ENCODE measurements around the gene UBE2I. TPM values are rescaled to one million over a fixed set of nuclear protein-coding genes. Genes with fewer than 3 reads are reported as not detected.
A peak's percentile ranks its signal among the peaks of the same experiment; 100 is the strongest.

UBE2I gene
- total and polyA plus RNA-seq, 2 of the 4 experiments (the other 2 are of a cell fraction) = 30.8 to 140 TPM

DNA sequence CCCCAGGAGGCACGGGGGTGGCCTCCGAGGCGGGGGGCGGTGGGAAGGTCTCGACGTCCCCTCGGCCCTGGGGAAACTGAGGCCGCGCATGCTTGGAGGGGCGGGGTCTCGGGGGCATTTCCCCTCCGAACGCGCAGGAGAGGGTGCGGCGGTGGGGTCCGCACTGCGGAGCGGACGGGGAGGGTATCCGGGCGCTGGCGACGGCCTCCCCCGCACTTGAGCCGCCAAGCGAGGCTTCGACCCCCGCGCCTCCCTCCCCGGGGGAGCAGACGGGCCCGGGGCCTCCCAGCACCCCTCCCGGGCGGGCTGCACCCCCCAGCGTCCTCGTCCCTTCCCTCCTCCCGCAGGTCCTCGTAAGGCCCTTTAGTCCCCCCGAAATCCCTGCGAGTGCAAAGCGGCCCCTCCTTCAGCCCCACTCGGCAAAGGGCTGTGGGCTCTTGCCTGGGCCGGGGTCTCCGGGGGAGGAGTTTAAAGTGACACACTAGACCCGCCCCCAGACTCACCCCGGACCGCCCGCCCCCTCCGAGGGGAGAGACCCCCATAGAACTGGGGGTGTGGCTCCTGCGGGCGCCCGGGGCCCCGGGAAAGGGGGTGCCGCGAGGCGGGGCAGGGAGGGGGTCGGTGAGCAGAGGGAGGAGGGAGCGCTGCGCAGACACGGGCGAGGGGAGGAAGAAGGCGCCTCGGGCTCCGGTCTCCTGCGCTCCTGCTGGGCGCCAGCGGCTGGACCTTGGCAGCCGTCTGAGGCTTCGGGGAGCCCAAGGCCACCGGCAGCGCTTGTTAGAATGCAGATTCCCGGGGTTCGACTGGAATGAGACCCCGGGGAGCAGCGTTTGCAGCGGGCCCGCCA is 24.6 kb downstream of the UBE2I start:
- Histone ChIP-seq H4K91ac (ENCODE audit: insufficient read depth, low read depth, low read length) (no peak overlapping the region), H2AFZ (replicated peaks; ENCODE audit: low read length, poor library complexity) (peak overlapping the region; percentile 87), H3K4me1 (ENCODE audit: control insufficient read depth, insufficient read depth, low read length) (peaks cover 7% of the 10 kb centered on the region), H2BK120ac (ENCODE audit: low read depth, low read length) (no peak overlapping the region), H3K9me1 (ENCODE audit: insufficient read depth, low read length) (no peaks in the 10 kb centered on the region), H3K14ac (replicated peaks; ENCODE audit: low read depth, low read length) (no peak overlapping the region), H3K56ac (ENCODE audit: extremely low read depth, insufficient read depth, low read length) (no peak overlapping the region), H2BK20ac (ENCODE audit: low read depth, low read length) (no peak overlapping the region), H3K23ac (ENCODE audit: low read depth, low read length) (no peak overlapping the region), H3K27me3 (ENCODE audit: control insufficient read depth, insufficient read depth, low read length) (peaks cover 55% of the 10 kb centered on the region), H3K9ac (ENCODE audit: low read depth, low read length) (no peak overlapping the region), H3K18ac (ENCODE audit: low read depth, low read length) (no peak overlapping the region), H2BK15ac (ENCODE audit: low read depth, low read length) (no peak overlapping the region), H3K36me3 (ENCODE audit: control insufficient read depth, insufficient read depth, low read length) (no peaks in the 10 kb centered on the region), H2AK5ac (ENCODE audit: low read depth, low read length) (no peak overlapping the region), H4K20me1 (ENCODE audit: insufficient read depth, low read length) (no peaks in the 10 kb centered on the region; the same call in 1 of the 2 replicates), H2AK9ac (replicated peaks; ENCODE audit: low read depth, low read length, poor library complexity) (peak overlapping the region; percentile 28), H3K4me3 (ENCODE audit: insufficient read depth, low read depth, low read length) (peak overlapping the region; percentile 33), H3K27ac (ENCODE audit: insufficient read depth, low read length) (no peak overlapping the region), H4K8ac (ENCODE audit: low read depth in 2 of 2, low read length in 2 of 2) (no peak overlapping the region), H3K79me1 (ENCODE audit: low read depth in 1 of 2, low read length in 2 of 2) (no peaks in the 10 kb centered on the region), H4K5ac (ENCODE audit: low read depth, low read length) (no peak overlapping the region), H3K4me2 (ENCODE audit: low read depth, low read length) (no peak overlapping the region), H3K4ac (ENCODE audit: low read depth, low read length) (no peak overlapping the region), H2BK5ac (ENCODE audit: low read depth, low read length, poor library complexity, severe bottlenecking) (no peak overlapping the region), H3K9me3 (ENCODE audit: control insufficient read depth, insufficient read depth, low read length) (peaks cover 3% of the 10 kb centered on the region; the same call in 1 of the 2 replicates)
- in situ Hi-C loops (cut with MboI; ENCODE audit: low sequenced_read_pairs) (no loop called here), dilution Hi-C loops (cut with HindIII; ENCODE audit: low sequenced_read_pairs, unreplicated experiment) (no loop called here), intact Hi-C loops (cut with micrococcal nuclease) (no loop called here)
- ChIA-PET POLR2A (ENCODE audit: unreplicated experiment) (no interaction called here), CTCF (no interaction called here)
- WGBS, 2 experiments (ENCODE audit: extremely low coverage in 2 of 2, insufficient read length in 1 of 2) = 1% methylated on average over 35 of the region's 78 CpGs; no CpG with 5 or more reads in 1 of the 2 experiments
- TF ChIP-seq MXI1 (IDR thresholded peaks at IDR 0.05; ENCODE audit: borderline replicate concordance, low read depth, low read length) = no peak
- no peak for TF ChIP-seq RAD21 (IDR thresholded peaks at IDR 0.05; ENCODE audit: low read length)
- no peak for TF ChIP-seq CEBPB (IDR thresholded peaks at IDR 0.05; ENCODE audit: low read depth, low read length)
- TF ChIP-seq RFX5 (IDR thresholded peaks at IDR 0.05; ENCODE audit: low read depth, low read length) = no peak
- no peak for TF ChIP-seq SMC3 (IDR thresholded peaks at IDR 0.05; ENCODE audit: low read depth, low read length)
- TF ChIP-seq, protein P1, sequence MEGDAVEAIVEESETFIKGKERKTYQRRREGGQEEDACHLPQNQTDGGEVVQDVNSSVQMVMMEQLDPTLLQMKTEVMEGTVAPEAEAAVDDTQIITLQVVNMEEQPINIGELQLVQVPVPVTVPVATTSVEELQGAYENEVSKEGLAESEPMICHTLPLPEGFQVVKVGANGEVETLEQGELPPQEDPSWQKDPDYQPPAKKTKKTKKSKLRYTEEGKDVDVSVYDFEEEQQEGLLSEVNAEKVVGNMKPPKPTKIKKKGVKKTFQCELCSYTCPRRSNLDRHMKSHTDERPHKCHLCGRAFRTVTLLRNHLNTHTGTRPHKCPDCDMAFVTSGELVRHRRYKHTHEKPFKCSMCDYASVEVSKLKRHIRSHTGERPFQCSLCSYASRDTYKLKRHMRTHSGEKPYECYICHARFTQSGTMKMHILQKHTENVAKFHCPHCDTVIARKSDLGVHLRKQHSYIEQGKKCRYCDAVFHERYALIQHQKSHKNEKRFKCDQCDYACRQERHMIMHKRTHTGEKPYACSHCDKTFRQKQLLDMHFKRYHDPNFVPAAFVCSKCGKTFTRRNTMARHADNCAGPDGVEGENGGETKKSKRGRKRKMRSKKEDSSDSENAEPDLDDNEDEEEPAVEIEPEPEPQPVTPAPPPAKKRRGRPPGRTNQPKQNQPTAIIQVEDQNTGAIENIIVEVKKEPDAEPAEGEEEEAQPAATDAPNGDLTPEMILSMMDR (conservative IDR thresholded peaks at IDR 0.05; ENCODE audit: low read depth, low read length) = no peak
- BruUV-seq (replicated peaks) = no TSS peak
- ATAC-seq (ENCODE audit: low read depth) (no peak), DNase-seq (no peak)
